GM12865 (cell line): ENCODE measurements around the gene DPH3.

Experiments used
- DNase-seq: peaks from one replicate; pipeline ENCODE4 v3.0.0; 2010; ENCODE audit warnings: low read depth
- H3K4me3 ChIP-seq: 2 replicates; pipeline ENCODE4 v1.5.1; 2011; ENCODE audit warnings: mild to moderate bottlenecking, low read depth, low read length, control low read depth
- CTCF ChIP-seq: IDR thresholded peaks from 2 replicates; pipeline ENCODE4 v1.5.1; 2011; ENCODE audit warnings: low read length, control low read depth, low read depth, inconsistent platforms; ENCODE audit not compliant: insufficient read depth; ENCODE audit errors: missing control alignments

DPH3 gene

GRCh38 chr3:16224325-16224724, 40.4 kb downstream of the DPH3 start:
- DNase-seq = no peak
- TF ChIP-seq CTCF = no peak
- no peak overlapping the region for H3K4me3 ChIP-seq

GRCh38 chr3:16222547-16222946, 42.2 kb downstream of the DPH3 start:
- H3K4me3 ChIP-seq = no peak overlapping the region
- no peak for TF ChIP-seq CTCF
- DNase-seq = no peak

GRCh38 chr3:16221990-16222389, 42.8 kb downstream of the DPH3 start:
- H3K4me3 ChIP-seq = no peak overlapping the region
- TF ChIP-seq CTCF = no peak
- no peak for DNase-seq

- no peak for DNase-seq
- TF ChIP-seq CTCF = no peak
- H3K4me3 ChIP-seq = no peak overlapping the region
Measured at GRCh38 chr3:16219777-16220176, 45.0 kb downstream of the DPH3 start.

GRCh38 chr3:16216373-16216935, 48.3 kb downstream of the DPH3 start:
- DNase-seq = no peak
- TF ChIP-seq CTCF = no peak
- H3K4me3 ChIP-seq = no peak overlapping the region

- H3K4me3 ChIP-seq = no peak overlapping the region
- no peak for TF ChIP-seq CTCF
Measured at GRCh38 chr3:16214366-16214765, 50.4 kb downstream of the DPH3 start.

GRCh38 chr3:16211176-16211904, 53.4 kb downstream of the DPH3 start:
- no peak overlapping the region for H3K4me3 ChIP-seq
- DNase-seq = no peak
- no peak for TF ChIP-seq CTCF

More at GRCh38 chr3:16214366-16214765, 50.4 kb downstream of the DPH3 start:
- no peak for DNase-seq
